HepG2 (cell line): ENCODE results near the gene MOGAT3. TPM values are rescaled to one million over a fixed set of nuclear protein-coding genes. Genes with fewer than 3 reads are reported as not detected.

Source experiments
- ATAC-seq: fragments of 200-7000 bp; cut with Tn5 transposase; 3 replicates; pipeline ENCODE4 v1.9.1; 2020; ENCODE audit warnings: mild to moderate bottlenecking, moderate library complexity
- BruUV-seq: library from RNA; stranded (reverse); fragments of 400-500 nt; replicated peaks from 2 replicates; lab custom pipeline; 2021; lab: Mats Ljungman, UMichigan
- CTCF ChIA-PET: fragments of 300-600 bp; formaldehyde crosslinking; extraction: SDS; loops from one replicate; lab custom pipeline; 2021; ENCODE audit warnings: low total read pairs, inconsistent platforms, low intra/inter-chr PET ratio; lab: Yijun Ruan, JAX
- POLR2A ChIA-PET: fragments of 350-600 bp; sonication (Branson Sonifier 250); formaldehyde crosslinking; loops from one replicate; lab custom pipeline; 2020; ENCODE audit warnings: antibody characterized with exemption, inconsistent platforms; lab: Yijun Ruan, JAX
- DNase-seq: peaks from one replicate; pipeline ENCODE4 v3.0.0-alpha.2; 2015; ENCODE audit warnings: low spot score
- FAIRE-seq: peaks from 3 replicates; lab custom pipeline; 2011; peaks lifted over from hg19 to GRCh38; lab: Jason Lieb, UNC
- H2AFZ ChIP-seq: one replicate; pipeline ENCODE4 v1.6.1; 2011; ENCODE audit warnings: low read length, inconsistent platforms
- H3K27ac ChIP-seq: fragments of 300-600 bp; 3 replicates; pipeline ENCODE4 v1.8.0; 2011; ENCODE audit warnings: mixed run types, mild to moderate bottlenecking, mixed read lengths, low read length, inconsistent platforms; ENCODE audit not compliant: insufficient read depth; ENCODE audit errors: extremely low read length
- H3K27me3 ChIP-seq, 2 experiments: fragments of 200-600 bp in 1 of 2; 2 replicates in 1 of 2; 3 replicates in 1 of 2; pipeline versions ENCODE4 v1.6.0 to v1.8.0; 2011; ENCODE audit warnings: low read length in 2 of 2, mild to moderate bottlenecking in 2 of 2, moderate library complexity in 2 of 2, inconsistent platforms in 1 of 2; ENCODE audit not compliant: insufficient read depth in 2 of 2, control insufficient read depth in 1 of 2
- H3K36me3 ChIP-seq, 2 experiments: fragments of 200-600 bp in 1 of 2; replicated peaks in 1 of 2; 2 replicates in 1 of 2; 3 replicates in 1 of 2; pipeline versions ENCODE4 v1.5.1 to v1.8.0; 2011; ENCODE audit warnings: low read length in 2 of 2, inconsistent platforms in 1 of 2; ENCODE audit not compliant: insufficient read depth in 2 of 2, control insufficient read depth in 1 of 2
- H3K4me1 ChIP-seq: 2 replicates; pipeline ENCODE4 v1.5.1; 2012; ENCODE audit warnings: low read length, inconsistent platforms; ENCODE audit not compliant: insufficient read depth
- H3K4me2 ChIP-seq: 2 replicates; pipeline ENCODE4 v1.6.0; 2011; ENCODE audit warnings: low read depth, low read length, inconsistent platforms
- H3K4me3 ChIP-seq, 3 experiments: fragments of 200-600 bp in 1 of 3; sonication (generic), shearing (Covaris generic) in 1 of 3; replicated peaks in 1 of 3; 2 replicates each; pipeline ENCODE4 v1.5.1; 2011 to 2016; ENCODE audit warnings: low read length in 3 of 3, inconsistent platforms in 2 of 3, low read depth in 2 of 3, mild to moderate bottlenecking in 2 of 3, control low read depth in 1 of 3, mixed read lengths in 1 of 3; ENCODE audit not compliant: insufficient read depth in 1 of 3
- H3K79me2 ChIP-seq: one replicate; pipeline ENCODE4 v1.6.1; 2011; ENCODE audit warnings: low read length, inconsistent platforms; ENCODE audit not compliant: insufficient read depth
- H3K9ac ChIP-seq: 2 replicates; pipeline ENCODE4 v1.6.0; 2011; ENCODE audit warnings: mild to moderate bottlenecking, low read depth, low read length, inconsistent platforms; ENCODE audit not compliant: insufficient read depth
- H3K9me3 ChIP-seq: 2 replicates; pipeline ENCODE4 v1.5.1; 2012; ENCODE audit warnings: mild to moderate bottlenecking, low read length
- H4K20me1 ChIP-seq: 2 replicates; pipeline ENCODE4 v1.6.0; 2011; ENCODE audit warnings: inconsistent platforms, mild to moderate bottlenecking, low read length, moderate library complexity; ENCODE audit not compliant: insufficient read depth
- PATZ1 ChIP-seq: sonication (generic); formaldehyde crosslinking; IDR thresholded peaks from 2 replicates; pipeline ENCODE4 v1.4.0; 2020; ENCODE audit warnings: missing genetic modification reagents
- ZFP90 ChIP-seq: sonication (generic); formaldehyde crosslinking; IDR thresholded peaks from 2 replicates; pipeline ENCODE4 v1.8.0; 2022; ENCODE audit warnings: missing genetic modification reagents, mild to moderate bottlenecking, inconsistent platforms, borderline replicate concordance
- ZNF101 ChIP-seq: sonication (generic); formaldehyde crosslinking; IDR thresholded peaks from 2 replicates; pipeline ENCODE4 v1.4.0; 2020; ENCODE audit warnings: mild to moderate bottlenecking, low read depth, missing genetic modification reagents, borderline replicate concordance
- ZNF235 ChIP-seq: sonication (generic); formaldehyde crosslinking; IDR thresholded peaks from 2 replicates; pipeline ENCODE4 v1.8.1; 2023; ENCODE audit warnings: mild to moderate bottlenecking, missing genetic modification reagents, borderline replicate concordance
- ZNF354B ChIP-seq: sonication (generic); formaldehyde crosslinking; IDR thresholded peaks from 2 replicates; pipeline ENCODE4 v1.8.0; 2022; ENCODE audit warnings: mild to moderate bottlenecking, missing genetic modification reagents
- in situ Hi-C: cut with HindIII; loops from 2 replicates; pipeline ENCODE4 v1.10.0; 2017; ENCODE audit warnings: low pct_unique_long_range_greater_than_20kb; ENCODE audit not compliant: extremely low pct_ligation_motif_present
- intact Hi-C: fragments of 100-400 bp; cut with micrococcal nuclease; formaldehyde crosslinking; loops from one replicate; pipeline ENCODE4 v1.10.0; 2022; ENCODE audit not compliant: unreplicated experiment
- polyA plus RNA-seq, 8 experiments: library from polyadenylated mRNA; depleted of rRNA in 3 of 8; stranded (reverse) in 7 of 8; unstranded in 1 of 8; fragments of >200 nt; fragmentation: Illumina TruSeq in 4 of 8; extraction: Trizol in 4 of 8; gene quantifications; 2 replicates each; pipeline versions ENCODE4 v1.2.1 to v1.2.3, GENCODE V29; 2011 to 2016; ENCODE audit warnings: low read depth in 4 of 8, missing spikeins in 1 of 8, mixed read lengths in 1 of 8; ENCODE audit not compliant: insufficient read depth in 1 of 8
- total RNA-seq, 5 experiments: library from RNA; depleted of rRNA; stranded (reverse); fragments of >200 nt; fragmentation: Illumina TruSeq; extraction: Trizol; gene quantifications; 2 replicates each; pipeline ENCODE4 v1.2.3, GENCODE V29; 2016; ENCODE audit warnings: low read depth in 1 of 5
- TF ChIP-seq, protein P1 (sequence below): sonication (generic); formaldehyde crosslinking; IDR thresholded peaks from 2 replicates; pipeline ENCODE4 v1.4.0; 2020; ENCODE audit warnings: missing genetic modification reagents, borderline replicate concordance
- TF ChIP-seq, protein P2 (sequence below): sonication (generic); formaldehyde crosslinking; IDR thresholded peaks from 2 replicates; pipeline ENCODE4 v1.5.1; 2020; ENCODE audit warnings: missing genetic modification reagents, mild to moderate bottlenecking, borderline replicate concordance
- TF ChIP-seq, protein P3 (sequence below): sonication (generic); formaldehyde crosslinking; conservative IDR thresholded peaks from 2 replicates; pipeline ENCODE4 v1.4.0; 2020; ENCODE audit warnings: mild to moderate bottlenecking, missing genetic modification reagents, moderate library complexity

The MOGAT3 gene
- total and polyA plus RNA-seq, 2 of the 13 experiments (the other 11 are each of a cell fraction or from before 2014, with no cell fraction given) = 22.5 to 30.5 TPM

GRCh38 chr7:101160910-101161309 lies 39.9 kb downstream of the MOGAT3 start:
- peaks cover 9% of the 10 kb centered on the region; the same call in 1 of the 2 replicates for H4K20me1 ChIP-seq
- H3K27me3 ChIP-seq = peaks cover 0 to 25% of the 10 kb centered on the region in 2 experiments; a peak in 4 of 5 replicates
- no peak for DNase-seq
- no peak for FAIRE-seq
- ATAC-seq = no peak
- no peak overlapping the region for H3K9ac ChIP-seq
- ChIA-PET POLR2A (interaction anchor here (0.6 kb wide), 1 partner anchor 22 kb away, joined by 3 read pairs; no protein-coding TSS in a partner anchor), CTCF (no interaction called here)
- H3K4me2 ChIP-seq = no peak overlapping the region
- peaks cover 36% of the 10 kb centered on the region for H3K4me1 ChIP-seq
- no peaks in the 10 kb centered on the region for H3K79me2 ChIP-seq
- H2AFZ ChIP-seq = no peak overlapping the region
- BruUV-seq = no TSS peak
- no peak overlapping the region for H3K27ac ChIP-seq
- TF ChIP-seq, protein P1, sequence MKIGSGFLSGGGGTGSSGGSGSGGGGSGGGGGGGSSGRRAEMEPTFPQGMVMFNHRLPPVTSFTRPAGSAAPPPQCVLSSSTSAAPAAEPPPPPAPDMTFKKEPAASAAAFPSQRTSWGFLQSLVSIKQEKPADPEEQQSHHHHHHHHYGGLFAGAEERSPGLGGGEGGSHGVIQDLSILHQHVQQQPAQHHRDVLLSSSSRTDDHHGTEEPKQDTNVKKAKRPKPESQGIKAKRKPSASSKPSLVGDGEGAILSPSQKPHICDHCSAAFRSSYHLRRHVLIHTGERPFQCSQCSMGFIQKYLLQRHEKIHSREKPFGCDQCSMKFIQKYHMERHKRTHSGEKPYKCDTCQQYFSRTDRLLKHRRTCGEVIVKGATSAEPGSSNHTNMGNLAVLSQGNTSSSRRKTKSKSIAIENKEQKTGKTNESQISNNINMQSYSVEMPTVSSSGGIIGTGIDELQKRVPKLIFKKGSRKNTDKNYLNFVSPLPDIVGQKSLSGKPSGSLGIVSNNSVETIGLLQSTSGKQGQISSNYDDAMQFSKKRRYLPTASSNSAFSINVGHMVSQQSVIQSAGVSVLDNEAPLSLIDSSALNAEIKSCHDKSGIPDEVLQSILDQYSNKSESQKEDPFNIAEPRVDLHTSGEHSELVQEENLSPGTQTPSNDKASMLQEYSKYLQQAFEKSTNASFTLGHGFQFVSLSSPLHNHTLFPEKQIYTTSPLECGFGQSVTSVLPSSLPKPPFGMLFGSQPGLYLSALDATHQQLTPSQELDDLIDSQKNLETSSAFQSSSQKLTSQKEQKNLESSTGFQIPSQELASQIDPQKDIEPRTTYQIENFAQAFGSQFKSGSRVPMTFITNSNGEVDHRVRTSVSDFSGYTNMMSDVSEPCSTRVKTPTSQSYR (CRISPR knock-in tag) = 0 out of 2 replicates have a peak, but pooled peaks have one; percentile 26
- TF ChIP-seq ZNF101 (CRISPR knock-in tag) (no peak), ZFP90 (CRISPR knock-in tag) (no peak), ZNF235 (no peak), PATZ1 (CRISPR knock-in tag) (peak; percentile 43; the same call in 1 of the 2 replicates), ZNF354B (no peak)
- TF ChIP-seq, protein P2, sequence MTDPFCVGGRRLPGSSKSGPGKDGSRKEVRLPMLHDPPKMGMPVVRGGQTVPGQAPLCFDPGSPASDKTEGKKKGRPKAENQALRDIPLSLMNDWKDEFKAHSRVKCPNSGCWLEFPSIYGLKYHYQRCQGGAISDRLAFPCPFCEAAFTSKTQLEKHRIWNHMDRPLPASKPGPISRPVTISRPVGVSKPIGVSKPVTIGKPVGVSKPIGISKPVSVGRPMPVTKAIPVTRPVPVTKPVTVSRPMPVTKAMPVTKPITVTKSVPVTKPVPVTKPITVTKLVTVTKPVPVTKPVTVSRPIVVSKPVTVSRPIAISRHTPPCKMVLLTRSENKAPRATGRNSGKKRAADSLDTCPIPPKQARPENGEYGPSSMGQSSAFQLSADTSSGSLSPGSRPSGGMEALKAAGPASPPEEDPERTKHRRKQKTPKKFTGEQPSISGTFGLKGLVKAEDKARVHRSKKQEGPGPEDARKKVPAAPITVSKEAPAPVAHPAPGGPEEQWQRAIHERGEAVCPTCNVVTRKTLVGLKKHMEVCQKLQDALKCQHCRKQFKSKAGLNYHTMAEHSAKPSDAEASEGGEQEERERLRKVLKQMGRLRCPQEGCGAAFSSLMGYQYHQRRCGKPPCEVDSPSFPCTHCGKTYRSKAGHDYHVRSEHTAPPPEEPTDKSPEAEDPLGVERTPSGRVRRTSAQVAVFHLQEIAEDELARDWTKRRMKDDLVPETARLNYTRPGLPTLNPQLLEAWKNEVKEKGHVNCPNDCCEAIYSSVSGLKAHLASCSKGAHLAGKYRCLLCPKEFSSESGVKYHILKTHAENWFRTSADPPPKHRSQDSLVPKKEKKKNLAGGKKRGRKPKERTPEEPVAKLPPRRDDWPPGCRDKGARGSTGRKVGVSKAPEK = no peak
- TF ChIP-seq, protein P3, sequence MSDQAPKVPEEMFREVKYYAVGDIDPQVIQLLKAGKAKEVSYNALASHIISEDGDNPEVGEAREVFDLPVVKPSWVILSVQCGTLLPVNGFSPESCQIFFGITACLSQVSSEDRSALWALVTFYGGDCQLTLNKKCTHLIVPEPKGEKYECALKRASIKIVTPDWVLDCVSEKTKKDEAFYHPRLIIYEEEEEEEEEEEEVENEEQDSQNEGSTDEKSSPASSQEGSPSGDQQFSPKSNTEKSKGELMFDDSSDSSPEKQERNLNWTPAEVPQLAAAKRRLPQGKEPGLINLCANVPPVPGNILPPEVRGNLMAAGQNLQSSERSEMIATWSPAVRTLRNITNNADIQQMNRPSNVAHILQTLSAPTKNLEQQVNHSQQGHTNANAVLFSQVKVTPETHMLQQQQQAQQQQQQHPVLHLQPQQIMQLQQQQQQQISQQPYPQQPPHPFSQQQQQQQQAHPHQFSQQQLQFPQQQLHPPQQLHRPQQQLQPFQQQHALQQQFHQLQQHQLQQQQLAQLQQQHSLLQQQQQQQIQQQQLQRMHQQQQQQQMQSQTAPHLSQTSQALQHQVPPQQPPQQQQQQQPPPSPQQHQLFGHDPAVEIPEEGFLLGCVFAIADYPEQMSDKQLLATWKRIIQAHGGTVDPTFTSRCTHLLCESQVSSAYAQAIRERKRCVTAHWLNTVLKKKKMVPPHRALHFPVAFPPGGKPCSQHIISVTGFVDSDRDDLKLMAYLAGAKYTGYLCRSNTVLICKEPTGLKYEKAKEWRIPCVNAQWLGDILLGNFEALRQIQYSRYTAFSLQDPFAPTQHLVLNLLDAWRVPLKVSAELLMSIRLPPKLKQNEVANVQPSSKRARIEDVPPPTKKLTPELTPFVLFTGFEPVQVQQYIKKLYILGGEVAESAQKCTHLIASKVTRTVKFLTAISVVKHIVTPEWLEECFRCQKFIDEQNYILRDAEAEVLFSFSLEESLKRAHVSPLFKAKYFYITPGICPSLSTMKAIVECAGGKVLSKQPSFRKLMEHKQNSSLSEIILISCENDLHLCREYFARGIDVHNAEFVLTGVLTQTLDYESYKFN (CRISPR knock-in tag) = 0 out of 2 replicates have a peak, but pooled peaks have one; percentile 23
- TF ChIP-seq, all 625 proteins: peak for 3
- no peak overlapping the region for H3K4me3 ChIP-seq
- intact Hi-C loops (no loop called here), in situ Hi-C loops (no loop called here)
- H3K36me3 ChIP-seq = peaks cover 0 to 14% of the 10 kb centered on the region in 2 experiments
- H3K9me3 ChIP-seq = no peaks in the 10 kb centered on the region
